ENCODE data around the gene HIC1. TPM values are rescaled to one million over a fixed set of nuclear protein-coding genes. Genes with fewer than 3 reads are reported as not detected.
A peak's percentile ranks its signal among the peaks of the same experiment; 100 is the strongest.

Gene HIC1
- total and polyA plus RNA-seq, 3 donors from 2014 or later: 8.7 to 38.4 (median 36.1) TPM

DNA sequence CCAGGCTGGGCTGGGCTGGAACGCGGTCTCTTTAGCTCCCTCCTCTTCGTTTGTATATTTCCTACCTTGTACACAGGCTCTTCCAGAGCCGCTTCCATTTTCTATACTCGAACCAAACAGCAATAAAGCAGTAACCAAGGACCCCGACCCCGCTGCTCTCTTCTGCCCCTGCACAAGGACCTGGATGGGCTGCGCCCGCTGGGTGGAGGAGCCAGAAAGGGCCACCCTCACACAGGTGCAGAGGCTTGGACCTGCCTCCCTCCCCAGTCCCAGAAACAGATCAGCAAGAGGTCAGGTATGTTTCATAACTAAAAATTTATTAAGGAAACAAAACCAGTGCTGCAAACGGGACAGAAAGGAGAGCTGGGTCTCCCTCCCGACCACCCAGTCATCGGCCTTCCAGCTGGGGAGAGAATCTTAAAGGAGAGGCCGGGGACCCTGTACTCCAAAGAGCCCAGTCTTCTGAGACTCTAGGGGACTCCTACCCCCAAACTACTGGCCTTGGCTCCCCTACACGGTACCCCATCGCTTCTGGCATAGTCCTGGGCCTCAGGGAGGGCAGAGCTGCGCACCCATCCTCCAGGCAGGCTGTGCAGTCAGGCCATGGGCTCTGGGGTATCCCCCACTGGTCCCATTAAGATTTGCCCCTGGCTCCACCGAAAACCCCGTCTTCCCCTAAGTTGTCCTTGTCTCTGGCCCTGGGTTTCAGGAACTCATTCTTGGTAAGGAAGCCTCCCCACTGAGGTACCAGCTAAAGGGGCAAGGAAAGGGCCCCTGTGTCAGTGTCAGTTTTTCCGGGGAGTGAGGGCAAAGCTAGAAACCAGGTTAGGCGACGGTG lies 4.9 kb downstream of the HIC1 start:
- 45 to 53% methylated on average over 18 to 21 of the region's 21 CpGs for WGBS, 2 donors
- H3K4me1 ChIP-seq: peaks cover 47% of the 10 kb centered on the region
- H3K27ac ChIP-seq: peak overlapping the region; percentile 75 to 92
- no peaks in the 10 kb centered on the region for H3K36me3 ChIP-seq (ENCODE audit: low read depth, missing control alignments)
- intact Hi-C loops (cut with DNase I; ENCODE audit: low total_unique reads): no loop called here
- peak overlapping the region; percentile 58 to 66 for H3K4me3 ChIP-seq
- H3K27me3 ChIP-seq: no peaks in the 10 kb centered on the region
- no peaks in the 10 kb centered on the region for H3K9me3 ChIP-seq
- DNase-seq: no peak
- TF ChIP-seq, protein P1, sequence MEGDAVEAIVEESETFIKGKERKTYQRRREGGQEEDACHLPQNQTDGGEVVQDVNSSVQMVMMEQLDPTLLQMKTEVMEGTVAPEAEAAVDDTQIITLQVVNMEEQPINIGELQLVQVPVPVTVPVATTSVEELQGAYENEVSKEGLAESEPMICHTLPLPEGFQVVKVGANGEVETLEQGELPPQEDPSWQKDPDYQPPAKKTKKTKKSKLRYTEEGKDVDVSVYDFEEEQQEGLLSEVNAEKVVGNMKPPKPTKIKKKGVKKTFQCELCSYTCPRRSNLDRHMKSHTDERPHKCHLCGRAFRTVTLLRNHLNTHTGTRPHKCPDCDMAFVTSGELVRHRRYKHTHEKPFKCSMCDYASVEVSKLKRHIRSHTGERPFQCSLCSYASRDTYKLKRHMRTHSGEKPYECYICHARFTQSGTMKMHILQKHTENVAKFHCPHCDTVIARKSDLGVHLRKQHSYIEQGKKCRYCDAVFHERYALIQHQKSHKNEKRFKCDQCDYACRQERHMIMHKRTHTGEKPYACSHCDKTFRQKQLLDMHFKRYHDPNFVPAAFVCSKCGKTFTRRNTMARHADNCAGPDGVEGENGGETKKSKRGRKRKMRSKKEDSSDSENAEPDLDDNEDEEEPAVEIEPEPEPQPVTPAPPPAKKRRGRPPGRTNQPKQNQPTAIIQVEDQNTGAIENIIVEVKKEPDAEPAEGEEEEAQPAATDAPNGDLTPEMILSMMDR (IDR thresholded peaks at IDR 0.05): no peak

DNA sequence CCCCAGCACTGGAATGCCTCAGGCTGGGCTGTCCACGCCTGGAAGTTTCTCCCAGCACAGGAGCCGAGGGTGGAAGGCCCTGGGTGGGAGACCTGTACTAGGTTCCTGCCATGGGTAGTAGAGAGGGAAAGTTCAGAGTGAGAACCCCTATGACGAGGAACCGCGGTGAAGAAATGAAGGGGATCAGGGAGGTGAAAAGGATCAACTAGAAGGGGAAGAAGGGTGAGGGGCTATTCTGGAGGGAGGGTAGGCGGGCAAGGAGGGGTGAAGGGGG lies 5.4 kb downstream of the HIC1 start:
- H3K4me3 ChIP-seq: no peak overlapping the region
- H3K4me1 ChIP-seq: peaks cover 52% of the 10 kb centered on the region
- no peaks in the 10 kb centered on the region for H3K36me3 ChIP-seq (ENCODE audit: low read depth, missing control alignments)

DNA sequence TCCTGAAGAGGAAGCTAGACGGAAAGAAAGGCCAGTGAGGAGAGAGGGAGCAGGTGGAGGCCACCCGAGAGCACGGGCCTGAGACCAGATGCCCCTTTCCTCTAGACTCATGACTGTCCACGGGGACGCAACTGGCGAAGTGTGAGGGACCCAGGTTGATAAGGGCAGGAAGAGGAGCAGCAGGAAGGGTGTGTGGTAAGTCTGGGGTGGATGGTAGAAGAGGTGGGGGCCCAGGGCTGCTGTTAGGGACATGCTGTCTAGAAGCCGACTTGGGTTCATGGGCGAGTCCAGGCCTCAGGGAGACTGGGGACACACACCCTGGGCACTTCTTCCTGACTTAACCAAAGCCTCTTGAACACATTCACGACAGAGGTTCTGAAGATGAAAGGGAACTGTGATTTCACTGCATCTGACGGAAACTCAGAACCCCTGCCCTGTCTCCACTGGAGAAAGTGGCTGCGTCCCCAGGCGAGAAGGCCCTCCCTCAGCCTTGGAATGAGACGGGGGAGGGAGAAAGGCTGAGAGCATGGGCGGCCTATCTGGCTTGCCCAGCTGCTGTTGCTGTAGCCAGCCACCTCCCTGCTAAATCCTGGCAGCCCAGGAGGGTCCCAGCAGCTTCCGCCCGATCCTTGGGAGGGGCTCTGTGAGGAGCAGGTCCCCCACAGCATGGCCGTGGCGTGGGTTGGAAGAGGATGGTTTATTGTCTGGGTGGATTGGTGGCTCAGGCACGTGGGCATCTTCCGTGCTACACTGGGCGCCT lies 6.0 kb downstream of the HIC1 start:
- intact Hi-C loops (cut with DNase I; ENCODE audit: low total_unique reads): no loop called here
- no peak for DNase-seq
- peak overlapping the region; percentile 75 to 92 for H3K27ac ChIP-seq
- TF ChIP-seq POLR2A (IDR thresholded peaks at IDR 0.05): no peak
- TF ChIP-seq, protein P1 (IDR thresholded peaks at IDR 0.05): no peak
- H3K36me3 ChIP-seq (ENCODE audit: low read depth, missing control alignments): no peaks in the 10 kb centered on the region
- peaks cover 56% of the 10 kb centered on the region for H3K4me1 ChIP-seq
- no peak overlapping the region for H3K4me3 ChIP-seq
- H3K27me3 ChIP-seq: no peaks in the 10 kb centered on the region
- 61 to 68% methylated on average over 18 to 21 of the region's 21 CpGs for WGBS, 2 donors
- H3K9me3 ChIP-seq: no peaks in the 10 kb centered on the region

More for the DNA sequence above, 5.4 kb downstream of the HIC1 start:
- DNase-seq: no peak
- TF ChIP-seq, protein P1 (IDR thresholded peaks at IDR 0.05): no peak
- TF ChIP-seq POLR2A (IDR thresholded peaks at IDR 0.05): no peak
- Histone ChIP-seq H3K27ac (peak overlapping the region; percentile 75 to 92), H3K27me3 (no peaks in the 10 kb centered on the region), H3K9me3 (no peaks in the 10 kb centered on the region)
- 53 to 67% methylated on average over 6 of the region's 6 CpGs for WGBS, 2 donors
- intact Hi-C loops (cut with DNase I; ENCODE audit: low total_unique reads): no loop called here

DNA sequence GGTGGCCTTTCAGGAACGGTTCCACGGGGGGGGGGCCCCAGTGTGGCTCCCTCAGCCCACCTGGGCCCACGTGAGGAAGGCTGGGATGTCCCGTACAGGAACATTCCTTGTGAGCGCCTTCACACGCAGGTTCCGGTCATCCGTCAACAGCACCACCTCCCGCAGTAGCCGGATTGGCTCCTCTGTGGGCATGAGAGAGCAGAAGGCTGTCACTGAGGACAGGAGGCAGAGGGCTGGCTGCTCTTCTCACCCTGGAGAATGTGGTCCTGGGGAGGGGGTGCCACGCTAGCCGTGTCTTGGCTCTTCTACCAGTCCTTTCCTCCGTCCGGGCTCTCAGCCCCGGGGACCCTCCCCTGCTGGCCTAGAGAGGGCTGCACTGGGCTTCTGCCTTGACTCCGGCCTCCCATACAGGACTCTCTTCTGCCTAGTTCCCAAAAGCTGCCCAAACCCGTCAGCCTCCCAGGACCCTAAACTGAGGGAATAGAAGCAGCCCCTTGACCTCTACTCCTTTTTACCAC lies 6.6 kb downstream of the HIC1 start:
- intact Hi-C loops (cut with DNase I; ENCODE audit: low total_unique reads): no loop called here
- TF ChIP-seq, protein P1 (IDR thresholded peaks at IDR 0.05): no peak
- no peak for TF ChIP-seq POLR2A (IDR thresholded peaks at IDR 0.05)
- Histone ChIP-seq H3K4me1 (peaks cover 60% of the 10 kb centered on the region), H3K4me3 (no peak overlapping the region), H3K9me3 (no peaks in the 10 kb centered on the region), H3K36me3 (ENCODE audit: low read depth, missing control alignments) (no peaks in the 10 kb centered on the region), H3K27ac (peak overlapping the region; percentile 75 to 92), H3K27me3 (no peaks in the 10 kb centered on the region)
- 71 to 80% methylated on average over 6 to 17 of the region's 17 CpGs for WGBS, 2 donors
- DNase-seq: no peak
